Tibial nerve (tissue), 4 donors: ENCODE results near the gene RYR1.

ENCODE experiments used
- EP300 ChIP-seq, 2 donors: sonication (generic); formaldehyde crosslinking; IDR thresholded peaks; one replicate each; pipeline ENCODE4 v1.6.1; 2017; ENCODE audit warnings: antibody characterized with exemption in 2 of 2, mild to moderate bottlenecking in 1 of 2
- TF ChIP-seq, protein P1 (sequence below), 5 experiments: fragments of 200-600 bp in 3 of 5; fragments of 450-650 bp in 2 of 5; sonication (generic) in 3 of 5; IDR thresholded peaks; one replicate each; pipeline ENCODE4 v1.5.1; 2016 to 2019; ENCODE audit warnings: antibody characterized with exemption in 5 of 5, mild to moderate bottlenecking in 3 of 5, moderate library complexity in 2 of 5

DNA sequence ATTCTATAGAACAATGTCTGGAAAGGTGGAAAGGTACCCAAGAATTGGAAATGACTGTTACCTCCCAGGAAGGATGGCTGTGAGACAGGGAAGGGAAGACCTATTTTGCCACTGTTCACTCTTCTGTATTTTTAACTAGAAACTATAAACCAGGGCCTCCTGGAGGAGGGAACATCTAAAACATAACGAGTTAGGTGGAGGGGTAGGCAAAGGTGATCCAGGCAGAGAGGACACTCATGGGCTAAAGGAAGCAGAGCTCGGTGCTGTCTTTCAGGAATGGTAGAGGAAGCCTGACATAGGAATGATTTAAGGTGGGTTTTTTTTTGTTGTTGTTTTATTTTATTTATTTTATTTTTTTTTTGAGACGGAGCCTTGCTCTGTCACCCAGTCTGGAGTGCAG lies 191.3 kb downstream of the RYR1 start:
- TF ChIP-seq, protein P1, sequence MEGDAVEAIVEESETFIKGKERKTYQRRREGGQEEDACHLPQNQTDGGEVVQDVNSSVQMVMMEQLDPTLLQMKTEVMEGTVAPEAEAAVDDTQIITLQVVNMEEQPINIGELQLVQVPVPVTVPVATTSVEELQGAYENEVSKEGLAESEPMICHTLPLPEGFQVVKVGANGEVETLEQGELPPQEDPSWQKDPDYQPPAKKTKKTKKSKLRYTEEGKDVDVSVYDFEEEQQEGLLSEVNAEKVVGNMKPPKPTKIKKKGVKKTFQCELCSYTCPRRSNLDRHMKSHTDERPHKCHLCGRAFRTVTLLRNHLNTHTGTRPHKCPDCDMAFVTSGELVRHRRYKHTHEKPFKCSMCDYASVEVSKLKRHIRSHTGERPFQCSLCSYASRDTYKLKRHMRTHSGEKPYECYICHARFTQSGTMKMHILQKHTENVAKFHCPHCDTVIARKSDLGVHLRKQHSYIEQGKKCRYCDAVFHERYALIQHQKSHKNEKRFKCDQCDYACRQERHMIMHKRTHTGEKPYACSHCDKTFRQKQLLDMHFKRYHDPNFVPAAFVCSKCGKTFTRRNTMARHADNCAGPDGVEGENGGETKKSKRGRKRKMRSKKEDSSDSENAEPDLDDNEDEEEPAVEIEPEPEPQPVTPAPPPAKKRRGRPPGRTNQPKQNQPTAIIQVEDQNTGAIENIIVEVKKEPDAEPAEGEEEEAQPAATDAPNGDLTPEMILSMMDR (IDR thresholded peaks at IDR 0.05): no peak
- no peak for TF ChIP-seq EP300 (IDR thresholded peaks at IDR 0.05)
